Mucosa of stomach (tissue), 1 donor: ENCODE measurements around the gene APOBR.
"Not testable (repeated sequence)": the region's sequence is repeated elsewhere in the genome, so short reads cannot be mapped to it uniquely, and the experiment has no call there.

Experiments used
- H3K27me3 ChIP-seq: one replicate; pipeline ENCODE4 v1.7.0; 2013; ENCODE audit warnings: mild to moderate bottlenecking, low read length; ENCODE audit not compliant: control insufficient read depth, insufficient read depth
- H3K36me3 ChIP-seq: one replicate; pipeline ENCODE4 v1.7.0; 2013; ENCODE audit warnings: low read length; ENCODE audit not compliant: control insufficient read depth, insufficient read depth
- H3K4me1 ChIP-seq: one replicate; pipeline ENCODE4 v1.7.0; 2013; ENCODE audit warnings: mild to moderate bottlenecking, low read length; ENCODE audit not compliant: control insufficient read depth, insufficient read depth
- H3K4me3 ChIP-seq: one replicate; pipeline ENCODE4 v1.7.0; 2013; ENCODE audit warnings: low read length
- H3K9ac ChIP-seq: one replicate; pipeline ENCODE4 v1.7.0; 2013; ENCODE audit warnings: mild to moderate bottlenecking, low read length, moderate library complexity
- H3K9me3 ChIP-seq: one replicate; pipeline ENCODE4 v1.7.0; 2013; ENCODE audit warnings: mild to moderate bottlenecking, low read length, moderate library complexity; ENCODE audit not compliant: control insufficient read depth
- donor health status: Pancreatic carcinoma.

The APOBR gene

GRCh38 chr16:28534542-28535373, 40.3 kb downstream of the APOBR start:
- peaks cover 28% of the 10 kb centered on the region for H3K4me1 ChIP-seq
- no peaks in the 10 kb centered on the region for H3K36me3 ChIP-seq
- no peaks in the 10 kb centered on the region for H3K9me3 ChIP-seq
- H3K4me3 ChIP-seq, result no peak overlapping the region
- H3K9ac ChIP-seq, result no peak overlapping the region
- no peaks in the 10 kb centered on the region for H3K27me3 ChIP-seq

DNA sequence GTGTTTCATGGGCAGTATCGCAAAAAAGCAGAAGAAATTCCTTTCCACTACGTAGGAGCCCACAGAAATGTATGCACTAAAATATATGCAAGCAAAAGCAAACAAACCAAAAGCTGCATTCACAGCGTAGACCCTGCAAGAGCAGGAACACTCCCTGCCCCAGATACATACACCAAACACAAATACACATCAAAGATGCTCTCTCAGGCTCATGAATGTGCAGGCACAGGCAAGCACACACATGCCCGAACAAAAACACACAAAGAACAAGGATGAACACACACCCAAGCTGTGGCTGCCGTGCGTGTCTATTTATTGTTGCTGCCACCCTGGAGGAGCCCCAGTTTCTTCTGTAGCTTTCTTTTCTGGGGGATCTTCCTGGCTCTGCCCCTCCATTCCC, 42.6 kb downstream of the APOBR start:
- H3K9me3 ChIP-seq, result no peaks in the 10 kb centered on the region
- no peak overlapping the region for H3K4me3 ChIP-seq
- no peaks in the 10 kb centered on the region for H3K36me3 ChIP-seq
- H3K9ac ChIP-seq, result no peak overlapping the region
- H3K4me1 ChIP-seq, result peaks cover 23% of the 10 kb centered on the region
- H3K27me3 ChIP-seq, result no peaks in the 10 kb centered on the region

DNA sequence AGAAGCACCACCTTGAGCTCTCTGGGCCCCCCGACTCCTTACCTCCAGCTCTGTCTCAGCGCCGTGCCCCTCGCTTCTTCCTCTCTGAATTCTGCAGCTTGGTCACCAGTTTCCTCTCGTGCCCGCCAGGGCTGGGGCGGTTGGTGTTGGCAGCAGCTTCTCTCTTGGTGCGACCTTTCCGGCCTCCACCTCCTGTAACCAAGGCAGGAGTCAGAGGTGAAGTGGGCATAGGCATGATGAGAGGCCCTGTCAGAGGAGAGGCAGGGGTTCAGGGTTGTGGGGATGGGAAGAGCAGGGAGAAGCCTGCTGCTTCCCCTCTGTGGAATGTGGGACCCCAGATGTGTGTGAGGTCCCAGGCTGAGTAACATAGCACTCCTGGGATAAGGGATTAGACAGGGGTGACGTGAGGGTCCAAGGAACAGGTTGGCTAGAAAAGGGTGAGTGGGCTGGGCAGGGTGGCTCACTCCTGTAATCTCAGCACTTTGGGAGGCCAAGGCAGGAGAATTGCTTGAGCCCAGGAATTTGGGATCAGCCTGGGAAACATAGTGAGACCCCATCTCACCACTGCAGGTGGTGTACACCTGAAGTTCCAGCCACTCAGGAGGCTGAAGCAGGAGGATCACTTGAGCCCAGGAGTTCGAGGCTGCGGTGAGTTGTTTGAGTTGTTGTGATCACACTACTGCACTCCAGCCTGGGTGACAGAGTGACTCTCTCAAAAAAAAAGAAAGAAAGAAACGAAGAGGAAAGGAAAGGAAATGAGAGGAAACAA, 43.7 kb downstream of the APOBR start:
- Histone ChIP-seq H3K36me3 (no peaks in the 10 kb centered on the region), H3K27me3 (no peaks in the 10 kb centered on the region), H3K9me3 (no peaks in the 10 kb centered on the region), H3K4me1 (peaks cover 23% of the 10 kb centered on the region), H3K4me3 (no peak overlapping the region), H3K9ac (peak overlapping the region; percentile 58)

DNA sequence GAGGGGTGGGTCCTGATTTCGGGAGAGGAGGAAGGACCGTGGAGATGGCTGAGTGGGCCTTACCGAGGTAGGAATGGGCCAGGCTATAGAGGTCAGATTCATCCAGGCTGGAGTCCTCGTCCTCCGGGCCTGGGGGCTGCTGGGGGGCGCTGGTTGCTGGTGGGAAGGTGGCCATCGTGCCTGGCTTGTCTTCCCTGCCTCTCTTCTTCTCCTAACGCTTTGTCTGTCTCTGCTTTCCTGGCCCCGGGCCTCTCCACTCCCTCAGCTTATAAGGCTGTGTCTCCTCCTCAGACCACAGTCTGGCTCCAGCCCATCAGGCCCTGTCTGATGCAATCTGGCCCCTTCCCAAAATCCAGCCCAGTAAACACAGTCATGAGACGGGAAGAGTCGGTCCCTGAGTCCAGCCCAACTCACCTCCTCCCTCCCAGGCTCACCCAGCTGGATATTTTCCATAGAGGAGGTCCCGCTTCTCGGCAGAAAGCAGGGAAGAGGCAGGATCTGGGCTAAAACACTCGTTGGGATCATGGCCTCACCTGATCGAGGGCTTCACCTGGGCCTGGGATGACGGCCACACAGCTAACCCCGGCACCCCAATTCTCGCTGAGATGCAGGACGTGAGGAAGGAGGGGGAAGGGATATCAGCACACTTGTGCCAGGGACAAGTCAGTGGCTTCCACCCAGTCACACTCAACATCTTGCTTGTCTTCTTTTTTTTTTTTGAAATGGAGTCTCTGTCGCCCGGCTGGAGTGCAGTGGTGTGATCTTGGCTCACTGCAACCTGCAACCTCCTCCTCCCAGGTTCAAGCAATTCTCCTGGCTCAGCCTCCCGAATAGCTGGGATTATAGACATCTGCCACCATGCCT, 44.5 kb downstream of the APOBR start, which contains the start of gene NUPR1:
NUPR1 (minus strand) TSS at position 242 of the 864 bp plus-strand sequence; CDS start at position 175, 67 bp downstream.
- Histone ChIP-seq H3K36me3 (no peaks in the 10 kb centered on the region), H3K4me1 (peaks cover 22% of the 10 kb centered on the region), H3K27me3 (no peaks in the 10 kb centered on the region), H3K9me3 (no peaks in the 10 kb centered on the region), H3K4me3 (no peak within 1 kb of the TSS), H3K9ac (peak within 1 kb of the TSS; percentile 58)

DNA sequence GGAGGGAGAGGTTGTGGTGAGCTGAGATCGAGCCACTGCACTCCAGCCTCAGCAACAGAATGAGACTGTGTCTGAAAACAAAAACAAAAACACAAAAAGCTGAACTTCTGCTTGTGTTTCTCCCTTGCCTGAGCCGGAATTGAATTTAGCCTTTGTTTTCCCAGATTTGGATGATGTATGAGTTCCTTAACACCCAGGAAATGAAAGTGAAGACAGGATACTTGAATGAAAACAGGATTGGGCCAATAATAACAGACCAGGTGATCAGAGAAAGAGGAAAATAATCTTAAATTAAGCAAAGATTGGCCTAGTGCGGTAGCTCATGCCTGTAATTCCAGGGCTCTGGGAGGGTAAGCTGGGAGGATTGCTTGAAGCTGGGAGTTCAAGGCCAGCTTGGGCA, 45.9 kb downstream of the APOBR start:
- H3K36me3 ChIP-seq, result no peaks in the 10 kb centered on the region
- H3K9me3 ChIP-seq, result no peaks in the 10 kb centered on the region
- H3K4me1 ChIP-seq, result peaks cover 22% of the 10 kb centered on the region
- no peaks in the 10 kb centered on the region for H3K27me3 ChIP-seq
- H3K4me3 ChIP-seq, result no peak overlapping the region
- no peak overlapping the region for H3K9ac ChIP-seq

DNA sequence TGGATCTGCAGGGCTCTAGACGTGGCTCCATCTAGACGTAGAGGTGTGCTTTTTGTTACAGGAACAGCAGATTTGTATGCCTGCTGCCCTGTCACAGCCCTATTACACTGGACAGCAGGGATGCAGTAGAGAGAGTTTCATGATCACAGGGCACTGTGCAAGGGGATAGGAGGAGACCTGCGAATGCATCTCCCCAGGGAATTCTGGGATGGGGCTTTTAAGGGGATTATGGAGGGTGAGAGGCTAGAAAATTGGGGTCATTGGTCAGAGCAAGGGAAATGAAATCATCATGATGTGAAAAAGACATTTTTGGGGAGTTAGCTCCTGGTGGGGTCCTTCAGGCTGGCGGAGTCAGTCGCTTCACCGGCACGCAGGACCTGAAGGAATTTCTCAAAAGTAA, 48.2 kb downstream of the APOBR start:
- Histone ChIP-seq H3K9ac (peak overlapping the region; percentile 4), H3K36me3 (no peaks in the 10 kb centered on the region), H3K9me3 (no peaks in the 10 kb centered on the region), H3K4me3 (no peak overlapping the region), H3K27me3 (no peaks in the 10 kb centered on the region), H3K4me1 (peaks cover 22% of the 10 kb centered on the region)

DNA sequence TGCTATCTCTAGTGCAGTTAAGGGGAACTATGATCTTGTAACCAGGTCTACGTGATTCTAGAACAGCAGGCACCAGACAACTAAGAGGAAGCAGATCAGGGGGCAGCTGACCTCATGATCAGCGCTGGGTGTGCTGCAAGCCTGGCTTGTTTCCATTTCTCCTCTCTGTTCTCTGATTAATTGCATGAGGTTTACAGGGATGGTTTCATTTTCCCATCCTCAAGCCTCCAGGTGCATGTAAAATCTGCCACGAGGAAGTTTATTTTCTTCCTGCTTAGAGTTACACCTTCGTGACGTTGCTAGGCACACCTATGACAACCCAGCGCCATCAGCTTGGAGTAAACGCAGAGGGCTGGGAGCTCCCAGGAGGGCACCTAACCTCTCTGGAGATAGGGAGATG, 48.6 kb downstream of the APOBR start:
- no peaks in the 10 kb centered on the region for H3K9me3 ChIP-seq
- peak overlapping the region; percentile 4 for H3K9ac ChIP-seq
- peaks cover 22% of the 10 kb centered on the region for H3K4me1 ChIP-seq
- H3K27me3 ChIP-seq, result no peaks in the 10 kb centered on the region
- no peak overlapping the region for H3K4me3 ChIP-seq
- no peaks in the 10 kb centered on the region for H3K36me3 ChIP-seq

- H3K9ac ChIP-seq, result no peak overlapping the region
- peaks cover 9% of the 10 kb centered on the region for H3K4me1 ChIP-seq
- H3K36me3 ChIP-seq, result no peaks in the 10 kb centered on the region
- no peak overlapping the region for H3K4me3 ChIP-seq
- H3K9me3 ChIP-seq, result no peaks in the 10 kb centered on the region
- H3K27me3 ChIP-seq, result no peaks in the 10 kb centered on the region
Measured at GRCh38 chr16:28544998-28545397, 50.6 kb downstream of the APOBR start.

GRCh38 chr16:28545964-28546363, 51.5 kb downstream of the APOBR start:
- H3K9me3 ChIP-seq, H3K36me3 ChIP-seq, H3K4me3 ChIP-seq, H3K27me3 ChIP-seq, H3K4me1 ChIP-seq, H3K9ac ChIP-seq: not testable (repeated sequence)

DNA sequence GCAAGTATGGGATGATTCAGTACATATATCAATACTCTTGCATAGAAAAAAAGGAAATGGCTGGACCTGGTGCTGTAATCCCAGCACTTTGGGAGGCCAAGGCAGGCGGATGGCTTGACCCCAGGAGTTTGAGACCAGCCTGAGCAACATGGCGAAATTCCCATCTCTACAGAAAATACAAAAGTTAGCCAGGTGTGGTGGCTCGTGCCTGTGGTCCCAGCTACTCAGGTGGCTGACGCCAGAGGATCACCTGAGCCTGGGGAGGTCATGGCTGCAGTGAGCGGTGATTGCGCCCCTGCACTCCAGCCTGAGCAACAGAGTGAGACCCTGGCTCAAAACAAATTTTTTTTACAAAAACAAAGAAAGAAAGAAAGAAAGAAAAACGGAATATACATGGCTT, 52.2 kb downstream of the APOBR start:
- H3K9me3 ChIP-seq, result no peaks in the 10 kb centered on the region
- H3K9ac ChIP-seq, result no peak overlapping the region
- no peaks in the 10 kb centered on the region for H3K36me3 ChIP-seq
- H3K27me3 ChIP-seq, result no peaks in the 10 kb centered on the region
- no peak overlapping the region for H3K4me3 ChIP-seq
- peaks cover 9% of the 10 kb centered on the region for H3K4me1 ChIP-seq

DNA sequence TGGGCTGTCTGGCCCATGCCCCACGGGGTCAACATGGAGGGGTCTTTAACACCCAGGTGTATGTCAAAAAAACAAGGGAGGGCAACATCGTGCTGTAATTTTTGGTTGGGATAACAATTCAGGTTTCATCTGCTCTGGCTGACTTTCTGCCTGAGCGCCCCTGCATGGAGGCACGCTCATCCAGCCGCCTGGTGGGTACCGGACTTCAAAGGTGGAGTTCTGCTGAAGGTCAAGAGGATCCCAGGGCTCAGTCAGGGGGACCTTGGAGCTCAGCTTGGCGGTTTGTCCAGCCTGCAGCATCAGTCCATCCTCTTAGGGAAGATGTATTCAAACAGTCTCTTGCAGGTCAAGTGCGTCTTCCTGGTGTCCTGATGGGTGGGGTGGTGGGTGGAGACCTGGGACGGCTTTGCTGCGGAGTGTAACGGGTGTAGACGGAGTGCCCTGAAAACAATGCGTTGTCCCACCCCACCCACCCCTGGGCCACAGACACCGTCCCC, 53.9 kb downstream of the APOBR start:
- Histone ChIP-seq H3K4me1 (no peaks in the 10 kb centered on the region), H3K9ac (no peak overlapping the region), H3K27me3 (no peaks in the 10 kb centered on the region), H3K9me3 (no peaks in the 10 kb centered on the region), H3K4me3 (no peak overlapping the region), H3K36me3 (no peaks in the 10 kb centered on the region)
